K562 (cell line): ENCODE data around the gene MAGIX. TPM values are rescaled to one million over a fixed set of nuclear protein-coding genes. Genes with fewer than 3 reads are reported as not detected.

Experiments
- ETV1 ChIP-seq: fragments of 450-650 bp; conservative IDR thresholded peaks from 2 replicates; pipeline ENCODE4 v1.6.1; 2016; ENCODE audit warnings: missing genetic modification characterization, control low read depth, low read depth, missing compliant biosample characterization
- JUND ChIP-seq, 2 experiments: IDR thresholded peaks; 2 replicates in 1 of 2; 3 replicates in 1 of 2; pipeline ENCODE4 v1.6.1; 2011; ENCODE audit warnings: borderline replicate concordance in 2 of 2, low read depth in 2 of 2, low read length in 2 of 2, improper control_type of control experiment in 1 of 2, missing biosample characterization in 1 of 2, missing genetic modification characterization in 1 of 2, missing genetic modification reagents in 1 of 2
- polyA plus RNA-seq, 8 experiments: library from polyadenylated mRNA; depleted of rRNA in 4 of 8; stranded (reverse) in 5 of 8; unstranded in 3 of 8; fragments of >200 nt; fragmentation: Nextera tagmentation in 2 of 8; fragmentation: Illumina TruSeq in 1 of 8; extraction: Ambion mirVana in 2 of 8; extraction: Trizol in 1 of 8; gene quantifications; 2 replicates each; pipeline versions ENCODE4 v1.2.1 to v1.2.3, GENCODE V29; 2011 to 2014; ENCODE audit warnings: inconsistent platforms in 1 of 8, missing spikeins in 1 of 8
- total RNA-seq, 7 experiments: library from RNA; depleted of rRNA in 6 of 7; stranded (reverse); fragments of >200 nt in 6 of 7; fragmentation: Illumina TruSeq in 2 of 7; extraction: Trizol in 2 of 7; gene quantifications; 2 replicates each; pipeline versions ENCODE4 v1.2.1 to v1.2.3, GENCODE V29; 2011 to 2021; ENCODE audit warnings: low replicate concordance in 1 of 7
- TF ChIP-seq, protein P1 (sequence below), 2 experiments: fragments of 450-650 bp in 1 of 2; sonication (generic) in 1 of 2; formaldehyde crosslinking in 1 of 2; IDR thresholded peaks; 2 replicates each; pipeline versions ENCODE4 v1.7.1 to v1.9.0; 2016 to 2022; ENCODE audit warnings: inconsistent platforms in 1 of 2, mild to moderate bottlenecking in 1 of 2, missing genetic modification reagents in 1 of 2
- TF ChIP-seq, protein P2 (sequence below): fragments of 450-650 bp; IDR thresholded peaks from 2 replicates; pipeline ENCODE4 v1.6.1; 2017; ENCODE audit warnings: antibody characterized with exemption, mild to moderate bottlenecking

The MAGIX gene
- total and polyA plus RNA-seq, 9 of the 15 experiments (the other 6 are each of a cell fraction or from before 2014, with no cell fraction given): 0.08 to 3.5 (median 0.47) TPM

DNA sequence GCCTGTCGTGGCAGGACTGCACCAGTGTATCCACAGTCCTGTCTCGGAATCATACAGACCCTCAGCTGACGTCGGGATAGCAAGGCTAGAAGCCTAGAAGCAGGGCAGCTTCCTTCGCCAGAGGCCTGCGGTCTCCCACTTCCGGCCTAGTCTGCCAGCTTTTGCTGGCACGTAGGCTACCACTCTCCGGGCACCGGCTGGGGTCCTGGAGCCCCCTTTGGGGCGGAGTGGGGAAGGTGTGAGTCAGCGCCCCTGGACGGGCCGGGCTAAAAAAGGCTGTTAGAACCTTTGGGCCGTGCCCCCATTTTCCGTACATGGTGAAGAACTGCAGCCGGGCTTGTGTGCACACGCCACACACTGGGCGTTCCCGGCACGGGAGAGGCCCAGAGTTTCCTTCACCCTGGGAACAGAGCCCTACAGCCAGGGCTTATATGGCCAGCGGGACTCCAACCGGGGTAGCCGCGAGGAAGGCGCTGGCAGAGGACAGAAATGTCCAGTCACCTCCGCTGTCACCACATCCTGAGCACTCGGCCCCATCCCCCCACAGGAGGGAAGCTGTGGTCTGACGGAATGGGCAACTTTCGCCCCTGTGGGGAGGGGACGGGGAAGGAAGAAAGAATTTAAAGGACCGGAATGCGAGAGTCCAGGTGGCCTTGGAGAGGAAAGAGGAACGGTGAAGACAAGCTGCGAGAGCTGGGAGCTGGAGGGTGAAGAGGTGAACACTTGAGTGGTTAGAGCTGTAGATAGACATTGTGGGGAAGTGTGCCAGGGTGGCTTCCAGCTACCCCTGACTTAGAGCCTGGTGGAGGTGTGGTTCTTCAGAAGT lies 4.6 kb downstream of the MAGIX start (continued):
- TF ChIP-seq, protein P1, sequence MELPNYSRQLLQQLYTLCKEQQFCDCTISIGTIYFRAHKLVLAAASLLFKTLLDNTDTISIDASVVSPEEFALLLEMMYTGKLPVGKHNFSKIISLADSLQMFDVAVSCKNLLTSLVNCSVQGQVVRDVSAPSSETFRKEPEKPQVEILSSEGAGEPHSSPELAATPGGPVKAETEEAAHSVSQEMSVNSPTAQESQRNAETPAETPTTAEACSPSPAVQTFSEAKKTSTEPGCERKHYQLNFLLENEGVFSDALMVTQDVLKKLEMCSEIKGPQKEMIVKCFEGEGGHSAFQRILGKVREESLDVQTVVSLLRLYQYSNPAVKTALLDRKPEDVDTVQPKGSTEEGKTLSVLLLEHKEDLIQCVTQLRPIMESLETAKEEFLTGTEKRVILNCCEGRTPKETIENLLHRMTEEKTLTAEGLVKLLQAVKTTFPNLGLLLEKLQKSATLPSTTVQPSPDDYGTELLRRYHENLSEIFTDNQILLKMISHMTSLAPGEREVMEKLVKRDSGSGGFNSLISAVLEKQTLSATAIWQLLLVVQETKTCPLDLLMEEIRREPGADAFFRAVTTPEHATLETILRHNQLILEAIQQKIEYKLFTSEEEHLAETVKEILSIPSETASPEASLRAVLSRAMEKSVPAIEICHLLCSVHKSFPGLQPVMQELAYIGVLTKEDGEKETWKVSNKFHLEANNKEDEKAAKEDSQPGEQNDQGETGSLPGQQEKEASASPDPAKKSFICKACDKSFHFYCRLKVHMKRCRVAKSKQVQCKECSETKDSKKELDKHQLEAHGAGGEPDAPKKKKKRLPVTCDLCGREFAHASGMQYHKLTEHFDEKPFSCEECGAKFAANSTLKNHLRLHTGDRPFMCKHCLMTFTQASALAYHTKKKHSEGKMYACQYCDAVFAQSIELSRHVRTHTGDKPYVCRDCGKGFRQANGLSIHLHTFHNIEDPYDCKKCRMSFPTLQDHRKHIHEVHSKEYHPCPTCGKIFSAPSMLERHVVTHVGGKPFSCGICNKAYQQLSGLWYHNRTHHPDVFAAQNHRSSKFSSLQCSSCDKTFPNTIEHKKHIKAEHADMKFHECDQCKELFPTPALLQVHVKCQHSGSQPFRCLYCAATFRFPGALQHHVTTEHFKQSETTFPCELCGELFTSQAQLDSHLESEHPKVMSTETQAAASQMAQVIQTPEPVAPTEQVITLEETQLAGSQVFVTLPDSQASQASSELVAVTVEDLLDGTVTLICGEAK (IDR thresholded peaks at IDR 0.05): peak; percentile 43; the same call in 1 of the 2 replicates
- TF ChIP-seq, protein P1 (CRISPR knock-in tag; IDR thresholded peaks at IDR 0.05): no peak
- peak; percentile 99 for TF ChIP-seq ETV1 (tag)
- TF ChIP-seq JUND (IDR thresholded peaks at IDR 0.05; ENCODE audit: borderline replicate concordance, low read depth, low read length): peak; percentile 58; the same call in 1 of the 2 replicates
- TF ChIP-seq JUND (tag; IDR thresholded peaks at IDR 0.05; ENCODE audit: borderline replicate concordance, low read depth, low read length): no peak; the same call in 2 of the 3 replicates
- TF ChIP-seq, protein P2, sequence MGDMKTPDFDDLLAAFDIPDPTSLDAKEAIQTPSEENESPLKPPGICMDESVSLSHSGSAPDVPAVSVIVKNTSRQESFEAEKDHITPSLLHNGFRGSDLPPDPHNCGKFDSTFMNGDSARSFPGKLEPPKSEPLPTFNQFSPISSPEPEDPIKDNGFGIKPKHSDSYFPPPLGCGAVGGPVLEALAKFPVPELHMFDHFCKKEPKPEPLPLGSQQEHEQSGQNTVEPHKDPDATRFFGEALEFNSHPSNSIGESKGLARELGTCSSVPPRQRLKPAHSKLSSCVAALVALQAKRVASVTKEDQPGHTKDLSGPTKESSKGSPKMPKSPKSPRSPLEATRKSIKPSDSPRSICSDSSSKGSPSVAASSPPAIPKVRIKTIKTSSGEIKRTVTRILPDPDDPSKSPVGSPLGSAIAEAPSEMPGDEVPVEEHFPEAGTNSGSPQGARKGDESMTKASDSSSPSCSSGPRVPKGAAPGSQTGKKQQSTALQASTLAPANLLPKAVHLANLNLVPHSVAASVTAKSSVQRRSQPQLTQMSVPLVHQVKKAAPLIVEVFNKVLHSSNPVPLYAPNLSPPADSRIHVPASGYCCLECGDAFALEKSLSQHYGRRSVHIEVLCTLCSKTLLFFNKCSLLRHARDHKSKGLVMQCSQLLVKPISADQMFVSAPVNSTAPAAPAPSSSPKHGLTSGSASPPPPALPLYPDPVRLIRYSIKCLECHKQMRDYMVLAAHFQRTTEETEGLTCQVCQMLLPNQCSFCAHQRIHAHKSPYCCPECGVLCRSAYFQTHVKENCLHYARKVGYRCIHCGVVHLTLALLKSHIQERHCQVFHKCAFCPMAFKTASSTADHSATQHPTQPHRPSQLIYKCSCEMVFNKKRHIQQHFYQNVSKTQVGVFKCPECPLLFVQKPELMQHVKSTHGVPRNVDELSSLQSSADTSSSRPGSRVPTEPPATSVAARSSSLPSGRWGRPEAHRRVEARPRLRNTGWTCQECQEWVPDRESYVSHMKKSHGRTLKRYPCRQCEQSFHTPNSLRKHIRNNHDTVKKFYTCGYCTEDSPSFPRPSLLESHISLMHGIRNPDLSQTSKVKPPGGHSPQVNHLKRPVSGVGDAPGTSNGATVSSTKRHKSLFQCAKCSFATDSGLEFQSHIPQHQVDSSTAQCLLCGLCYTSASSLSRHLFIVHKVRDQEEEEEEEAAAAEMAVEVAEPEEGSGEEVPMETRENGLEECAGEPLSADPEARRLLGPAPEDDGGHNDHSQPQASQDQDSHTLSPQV: peak; percentile 88
- TF ChIP-seq, all 486 proteins: peak for 116
